Activated CD8-positive, alpha-beta memory T cell treated with anti-CD3 and anti-CD28 coated beads, Interleukin-2, amount 50 U/mL, for 24 hours (primary cell): ENCODE results near the gene S100PBP.

Experiments used
- DNase-seq: peaks from one replicate; pipeline ENCODE4 v3.0.0-alpha.2; 2020; ENCODE audit errors: extremely low read depth

The S100PBP gene

DNA sequence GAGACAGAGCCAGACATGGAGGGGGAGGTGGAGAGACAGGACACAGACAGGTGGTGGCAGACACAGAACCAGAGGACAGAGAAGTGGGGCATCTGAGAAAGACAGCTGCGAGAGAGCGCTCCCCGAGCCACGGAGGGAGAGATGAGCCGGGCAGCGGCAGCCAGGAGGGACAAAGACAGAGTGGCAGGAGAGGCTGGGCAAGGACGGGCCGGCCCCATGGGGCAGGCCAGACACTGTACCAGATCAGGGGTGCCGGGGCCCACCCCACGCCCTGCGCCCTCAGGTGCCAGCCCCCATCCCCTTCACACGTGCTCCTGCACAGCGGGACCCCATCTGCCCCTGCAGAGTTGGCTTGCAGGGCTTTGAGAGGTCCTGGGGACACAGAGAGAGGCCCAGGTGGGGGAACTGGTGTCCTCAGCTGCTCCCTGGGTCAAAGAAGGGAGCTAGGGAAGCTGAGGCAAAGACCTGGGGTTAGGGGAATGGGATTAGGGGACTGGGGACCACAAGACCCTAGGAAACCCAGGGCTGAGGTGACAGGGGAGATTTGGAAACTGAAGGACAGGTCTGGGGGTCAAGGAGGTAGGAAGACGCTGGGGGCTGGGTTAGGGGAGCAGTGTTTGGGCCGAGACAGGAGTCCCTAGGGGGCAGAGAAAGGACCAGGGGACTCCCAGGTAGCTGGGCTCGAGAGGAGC is 52.6 kb downstream of the S100PBP start:
- no peak for DNase-seq

DNA sequence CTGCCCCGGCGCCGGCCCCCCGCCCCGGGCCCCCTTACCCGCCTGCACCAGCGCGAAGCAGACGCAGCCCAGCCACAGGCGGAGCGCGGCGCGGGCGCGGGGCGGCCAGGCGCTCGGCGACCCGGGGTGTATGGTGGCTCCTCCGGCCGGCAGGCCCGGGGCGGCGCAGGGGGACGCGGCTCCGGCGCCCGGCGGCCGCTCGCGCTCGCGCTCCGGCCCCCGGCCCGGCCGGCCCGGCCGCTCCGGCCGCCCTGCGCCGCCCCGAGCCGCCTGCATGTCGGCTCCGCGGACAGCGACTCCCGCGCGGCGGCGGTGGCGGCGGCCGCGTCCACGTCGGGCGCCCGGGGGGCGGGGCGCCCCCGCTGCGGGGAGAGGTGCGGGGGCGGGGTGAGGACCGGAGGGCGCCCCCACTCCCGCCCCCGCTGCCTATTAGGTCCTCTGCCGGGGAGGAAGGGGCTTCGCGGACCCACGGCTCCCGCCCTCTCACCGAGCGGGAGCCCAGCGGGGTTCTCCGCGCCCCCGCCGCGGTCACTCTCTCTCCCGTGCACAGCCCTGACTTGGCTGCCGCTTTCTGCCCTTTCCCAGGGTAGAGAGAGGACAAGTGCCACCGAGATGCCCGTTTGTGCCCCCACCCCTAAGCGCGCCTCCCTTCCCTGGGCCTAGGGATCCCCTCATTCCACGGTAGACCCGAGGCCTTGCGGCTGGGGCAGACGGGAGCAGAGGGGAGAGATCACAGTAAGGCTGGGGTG is 53.3 kb downstream of the S100PBP start, which contains the start of gene FNDC5:
Gene FNDC5, minus strand, starts transcription at position 298 of the 749 bp plus-strand sequence.
- DNase-seq: no peak

DNA sequence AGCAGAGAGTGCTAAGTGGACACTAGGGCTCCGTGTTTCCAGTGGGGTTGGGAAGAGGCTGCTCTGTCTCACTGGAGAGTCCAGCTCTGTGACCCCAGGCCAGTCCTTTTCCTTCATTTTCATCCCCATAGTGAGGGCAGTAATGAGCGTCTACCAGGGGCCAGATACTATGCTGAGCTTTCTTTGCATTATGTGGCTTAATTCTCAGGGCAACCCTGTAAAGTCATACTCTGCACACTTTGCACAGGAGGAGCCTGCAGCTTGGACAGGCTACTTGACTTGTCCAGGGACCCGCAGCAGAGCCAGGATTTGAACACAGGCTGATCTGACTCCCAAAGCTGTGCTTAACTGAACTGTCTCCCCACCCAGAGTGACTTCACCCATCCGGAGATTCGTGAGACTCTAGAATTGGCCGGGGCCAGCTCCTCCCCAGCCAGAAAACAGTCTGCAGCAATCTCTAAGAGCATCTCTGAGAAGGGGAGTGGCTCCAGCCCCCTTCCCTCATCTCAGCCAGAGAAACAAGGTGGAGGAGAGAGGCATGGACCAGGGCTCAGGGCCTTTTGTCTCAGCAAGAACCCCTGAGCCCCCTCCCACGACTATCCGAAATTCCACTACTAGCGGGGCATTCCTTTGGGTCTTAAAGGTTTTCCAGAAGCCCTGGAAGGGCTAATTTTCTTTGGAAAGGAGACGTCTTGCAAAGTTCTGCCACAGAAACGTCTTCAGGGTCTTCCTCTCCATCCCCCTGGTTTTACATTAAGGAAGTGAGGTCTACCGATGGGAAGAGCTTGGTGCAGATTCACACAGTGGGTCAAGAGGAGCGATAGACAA is 54.1 kb downstream of the S100PBP start:
- DNase-seq: no peak

DNA sequence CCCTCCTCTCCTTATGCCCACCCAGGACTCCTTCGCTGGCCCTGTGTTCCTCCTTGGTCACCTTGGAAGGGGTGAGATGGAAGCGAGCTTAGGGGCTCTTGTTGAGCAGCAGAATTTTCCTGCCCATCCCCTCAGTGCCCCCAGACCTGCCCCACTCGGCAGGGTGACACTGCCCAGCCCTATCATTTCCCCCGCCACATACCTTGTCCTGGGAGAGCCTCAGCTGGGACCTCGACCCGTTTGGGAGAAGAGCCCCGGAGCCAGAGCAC is 54.7 kb downstream of the S100PBP start:
- no peak for DNase-seq

DNA sequence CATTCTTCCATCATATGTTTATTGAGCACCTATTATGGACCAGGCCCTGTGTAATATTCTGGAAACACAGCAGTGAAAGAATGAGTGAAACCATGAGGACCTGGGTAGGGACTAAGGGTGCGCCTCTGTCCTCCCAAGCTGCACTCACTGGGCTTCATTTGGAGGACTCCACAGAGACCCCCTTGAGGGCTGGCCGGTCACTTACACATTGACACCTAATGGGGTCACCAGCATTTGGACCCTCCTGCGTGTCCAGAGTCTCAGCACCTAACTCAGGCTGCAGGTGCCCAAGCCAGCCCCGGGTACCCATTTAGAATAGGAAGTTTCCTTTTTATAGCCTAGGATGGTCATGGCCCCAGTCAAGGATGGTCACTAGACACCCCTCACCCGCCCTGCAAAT is 56.0 kb downstream of the S100PBP start:
- DNase-seq: no peak

DNA sequence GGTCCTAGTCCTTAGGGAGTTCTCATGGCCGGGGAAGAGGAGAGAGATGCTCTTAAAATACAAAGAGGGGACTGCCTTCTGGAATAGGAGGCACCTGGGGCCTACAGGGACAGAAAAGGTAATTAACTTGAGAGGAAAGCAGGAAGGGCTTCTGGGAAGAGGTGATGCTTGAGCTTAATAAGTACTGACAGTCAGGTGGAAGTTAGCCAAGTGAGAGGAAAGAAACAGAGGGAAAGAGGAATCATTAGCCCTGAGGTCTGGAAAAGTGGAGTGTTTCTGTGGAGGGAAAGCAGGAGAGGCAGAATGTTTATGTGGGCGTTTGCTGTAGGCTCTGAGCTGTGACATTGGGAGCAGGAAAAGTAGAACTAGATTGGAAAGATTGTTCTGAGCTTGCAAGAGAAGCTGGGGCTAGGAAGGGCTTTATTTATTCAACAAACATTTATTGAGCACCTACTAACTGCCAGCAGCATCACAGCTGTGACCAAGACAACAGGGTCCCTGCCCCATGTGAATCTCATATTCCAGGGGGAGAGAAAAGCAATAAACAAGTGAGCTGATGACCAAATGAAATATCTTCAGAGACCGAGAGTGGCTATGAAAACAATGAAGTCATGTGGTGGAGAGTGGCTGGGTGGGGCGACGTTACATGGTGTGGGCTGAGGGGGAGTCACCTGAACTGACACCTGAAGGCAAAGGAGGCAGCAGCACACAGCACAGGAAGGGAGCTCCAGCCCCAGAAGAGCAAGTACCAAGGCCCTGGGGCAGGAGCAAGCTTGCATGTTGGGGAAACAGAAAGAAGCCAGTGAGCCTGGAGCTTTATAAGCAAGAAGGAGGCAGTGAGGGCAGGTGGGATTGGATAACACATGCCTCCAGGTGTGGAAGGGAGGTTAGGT is 57.7 kb downstream of the S100PBP start:
- no peak for DNase-seq

DNA sequence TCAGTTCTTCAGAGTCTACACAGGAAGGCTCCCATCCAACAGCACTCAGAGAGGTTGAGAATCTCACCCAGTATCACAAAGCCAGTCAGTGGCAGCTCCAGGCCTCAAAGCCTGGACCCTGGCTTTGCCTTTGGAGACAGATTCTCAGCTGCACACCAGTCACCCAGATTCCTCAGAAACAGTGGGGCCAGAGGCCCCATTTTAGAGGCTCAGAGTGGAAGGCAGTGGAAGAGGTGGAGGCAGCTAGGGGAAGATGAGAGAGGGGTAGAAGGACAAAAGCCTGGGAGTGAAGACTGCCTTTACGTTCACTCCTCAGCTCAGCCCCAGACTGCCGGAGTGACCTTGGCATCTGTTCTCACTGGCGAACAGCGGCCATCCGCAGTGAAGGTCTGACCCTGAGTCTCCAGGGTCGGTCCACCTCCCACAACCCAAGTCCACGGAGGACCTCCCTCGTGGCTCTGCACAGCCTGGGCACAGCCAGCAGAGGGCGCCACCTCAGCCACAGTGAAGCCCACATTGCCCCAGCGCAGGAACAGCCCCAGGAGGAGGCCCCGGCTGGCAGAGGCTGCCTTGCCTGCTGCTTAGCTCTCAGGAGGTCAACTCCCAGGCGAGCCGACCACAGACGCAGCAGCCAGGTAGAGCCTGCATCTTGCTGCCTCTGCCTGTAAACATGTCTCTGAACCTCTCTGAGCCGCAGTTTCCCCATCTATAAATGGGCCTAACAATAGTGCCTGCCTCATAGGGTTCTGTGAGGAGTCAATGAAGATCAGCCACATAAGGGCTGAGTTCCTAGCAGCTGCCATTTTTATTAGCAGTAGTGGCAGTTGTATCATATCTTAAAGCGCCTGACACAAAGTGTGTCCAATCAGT is 59.1 kb downstream of the S100PBP start:
- DNase-seq: no peak

DNA sequence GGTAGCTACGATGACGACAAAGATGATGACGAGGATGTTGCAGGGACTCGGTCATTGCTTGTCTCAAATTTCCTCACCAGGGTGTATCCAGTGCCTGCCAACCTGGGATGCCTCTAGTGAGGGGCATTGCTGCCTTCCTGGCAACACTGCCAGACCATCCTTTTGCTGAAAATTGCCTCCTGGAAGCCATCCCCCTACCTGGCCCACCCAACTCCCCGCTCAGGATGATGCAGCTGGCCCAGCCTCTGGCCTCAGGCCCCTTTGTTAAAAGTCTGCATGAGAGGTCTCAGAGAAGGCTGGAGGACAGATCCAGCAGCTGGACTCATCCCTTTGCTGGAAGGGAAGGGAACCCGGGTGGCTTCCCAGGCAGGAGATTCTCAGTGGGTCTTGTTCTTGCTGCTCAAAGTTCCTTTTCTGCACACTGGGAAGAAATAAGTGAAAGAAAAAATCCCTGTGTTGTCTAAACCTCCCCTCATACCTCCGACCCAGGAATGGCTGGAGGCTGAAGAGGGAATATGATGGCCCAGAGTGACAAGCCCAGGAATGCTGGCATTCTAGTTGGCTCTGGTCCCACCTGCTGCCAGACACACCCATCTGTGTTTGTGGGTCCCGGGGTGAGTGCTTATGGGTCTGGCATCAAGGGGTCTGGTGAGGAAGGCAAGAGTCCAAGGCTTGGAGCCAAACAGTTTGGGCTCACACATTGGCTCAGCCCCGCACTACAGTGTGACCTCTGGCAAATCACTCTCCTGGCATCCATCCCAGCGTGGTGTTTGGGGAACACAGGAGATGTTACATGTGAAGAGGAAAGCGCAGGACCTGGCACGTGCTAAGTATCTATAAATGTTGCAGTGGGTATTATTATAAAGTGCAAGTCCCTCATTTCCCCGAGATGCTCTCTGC is 60.0 kb downstream of the S100PBP start:
- DNase-seq: no peak

DNA sequence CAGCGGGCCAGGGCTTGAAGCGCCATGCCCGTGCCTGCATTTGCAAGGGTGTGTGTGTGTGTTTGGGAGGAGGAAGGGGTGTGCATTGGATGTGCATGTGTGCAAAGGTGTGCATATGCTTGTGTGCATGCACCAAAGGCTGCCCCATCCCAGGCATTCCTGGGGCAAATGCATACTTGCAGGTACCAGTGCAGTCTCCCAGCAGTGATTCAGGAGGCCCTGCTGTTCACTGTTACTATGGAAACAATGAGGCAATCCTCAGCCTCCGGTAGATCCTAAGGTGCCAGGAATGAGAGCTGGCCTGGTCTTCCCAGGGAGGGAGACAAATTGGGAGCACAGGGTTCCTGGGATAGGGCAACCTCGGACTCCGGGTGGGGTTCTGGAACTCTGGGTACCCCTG is 60.7 kb downstream of the S100PBP start:
- no peak for DNase-seq

DNA sequence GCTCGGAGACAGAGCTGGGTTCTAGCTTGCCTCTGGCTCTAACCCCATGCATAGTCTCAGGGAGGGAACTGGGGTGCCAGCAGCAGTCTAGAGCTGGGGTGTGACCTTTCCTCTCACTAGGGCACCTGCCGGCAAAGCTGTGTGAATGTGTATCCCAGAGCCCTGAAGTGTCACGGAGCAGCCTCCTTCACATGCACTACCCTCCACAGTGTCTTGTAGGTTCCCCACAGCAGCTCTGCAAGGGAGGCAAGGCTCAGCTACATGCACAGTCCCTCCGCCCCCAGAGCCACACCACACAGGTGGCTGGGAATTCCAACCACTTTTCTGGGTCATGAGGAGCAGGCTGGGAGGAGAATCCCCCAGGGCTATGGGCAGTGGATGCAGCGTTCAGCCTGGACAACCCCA is 61.2 kb downstream of the S100PBP start:
- no peak for DNase-seq

DNA sequence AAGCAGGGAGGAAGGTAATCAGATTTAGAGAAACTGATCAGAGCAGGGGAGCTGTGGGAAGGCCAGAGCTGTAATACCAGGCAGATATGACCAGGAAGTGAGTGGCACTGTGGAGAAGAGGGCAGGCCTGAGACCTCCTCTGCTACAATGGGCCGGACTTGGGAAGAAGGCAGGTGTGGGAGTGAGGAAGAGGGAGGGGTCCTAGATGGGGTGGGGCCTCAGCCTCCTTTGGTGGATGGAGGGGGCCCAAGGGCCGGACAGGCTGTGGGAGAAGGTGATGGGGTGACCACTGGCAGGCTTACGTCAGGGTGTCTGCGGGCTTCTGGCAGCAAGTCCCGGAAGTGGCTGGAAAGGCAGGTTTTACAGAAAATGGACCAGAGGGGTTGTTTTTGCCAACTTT is 63.8 kb downstream of the S100PBP start:
- no peak for DNase-seq

DNA sequence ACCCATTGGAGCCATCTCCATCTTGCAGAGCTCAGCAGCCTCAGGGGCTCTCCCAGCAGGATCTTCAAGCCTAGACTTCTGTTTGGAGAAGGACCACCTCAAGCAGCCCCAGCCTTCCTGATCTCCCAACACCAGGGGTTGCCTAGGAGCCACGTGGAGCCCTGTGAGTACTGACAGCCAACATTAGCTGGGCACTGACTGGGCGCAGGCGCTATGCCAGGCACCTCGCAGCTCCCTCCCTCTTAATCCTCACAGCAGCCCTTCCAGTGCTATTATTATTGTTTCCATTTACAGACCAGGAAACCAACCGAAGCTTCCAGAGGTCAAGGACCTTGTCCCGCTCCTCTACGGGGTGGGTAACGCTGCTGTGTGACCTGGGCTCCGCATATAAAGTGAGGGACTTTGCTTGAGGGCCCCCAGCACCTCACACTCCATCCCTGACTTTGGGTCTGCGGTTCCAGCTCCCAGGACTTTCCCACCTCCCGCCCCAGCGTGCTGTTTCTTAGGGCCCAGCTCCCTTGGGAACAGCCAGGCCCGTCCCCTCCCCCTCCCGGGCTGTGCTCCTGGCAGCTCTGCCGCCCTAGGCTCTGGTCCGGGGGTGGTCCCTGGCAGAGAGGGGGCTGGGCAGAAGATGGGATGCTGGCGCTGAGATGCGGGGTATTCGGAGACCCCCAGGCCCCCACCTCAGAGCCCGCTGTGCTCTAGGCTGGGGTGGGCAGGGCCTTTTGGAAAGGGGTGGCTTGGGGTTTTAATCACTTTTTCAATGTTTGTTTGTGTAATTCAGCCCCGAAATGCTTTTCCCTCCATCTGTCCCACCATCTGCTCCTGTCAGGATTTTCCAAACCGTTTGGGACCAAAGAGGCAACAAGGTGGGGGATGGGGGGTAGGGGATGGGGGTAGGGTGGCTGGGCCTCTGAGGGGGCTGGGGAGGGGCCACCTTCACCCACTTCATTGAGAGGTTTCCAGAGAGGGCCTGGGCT is 64.7 kb downstream of the S100PBP start:
- no peak for DNase-seq

DNA sequence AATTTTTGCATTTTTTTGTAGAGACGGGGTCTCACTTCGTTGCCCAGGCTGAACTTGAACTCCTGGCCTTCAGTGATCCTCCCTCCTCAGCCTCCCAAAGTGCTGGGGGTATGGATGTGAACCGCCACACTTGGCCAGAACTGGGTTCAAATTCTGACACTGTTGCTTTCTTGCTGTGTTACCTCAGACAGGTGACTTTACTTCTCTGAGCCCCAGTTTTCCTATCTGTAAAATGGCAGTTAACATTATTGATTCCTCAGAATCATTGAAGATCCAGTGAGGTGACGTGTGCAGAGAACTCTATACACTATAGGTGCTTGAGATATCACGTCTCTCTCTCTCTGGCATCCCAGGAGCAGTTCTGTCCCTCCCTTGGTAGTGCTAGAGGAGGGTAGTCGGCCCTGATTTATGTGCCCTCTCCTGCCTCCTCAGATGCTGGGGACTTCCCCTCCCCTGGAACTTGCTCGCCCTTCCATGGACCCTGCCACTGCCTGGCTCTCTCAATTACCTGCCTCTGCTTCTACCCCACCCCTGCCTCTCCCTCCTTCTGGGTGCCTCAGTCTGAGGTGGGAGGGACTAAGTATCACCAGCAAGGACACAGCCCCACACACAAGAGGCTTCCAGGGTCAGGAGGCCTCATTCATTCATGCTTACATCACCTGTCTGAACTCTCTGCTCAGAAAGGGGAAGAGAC is 66.0 kb downstream of the S100PBP start:
- no peak for DNase-seq

DNA sequence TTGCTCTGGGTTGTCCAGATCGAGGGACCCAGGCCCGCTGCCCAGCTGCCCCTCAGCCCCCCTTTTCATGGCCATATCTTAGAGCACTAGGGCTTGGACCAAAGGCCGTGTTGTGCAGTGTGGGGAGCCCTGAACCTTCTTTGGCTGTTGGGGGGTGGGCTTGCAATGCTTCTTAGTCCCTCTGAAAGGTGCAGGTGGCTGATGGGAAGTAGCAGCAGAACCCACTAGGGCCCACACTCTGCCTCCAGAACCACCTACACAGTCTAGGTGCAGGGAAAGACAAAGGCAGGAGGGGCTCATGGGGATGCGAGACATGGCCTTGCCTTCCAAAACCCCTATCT is 66.5 kb downstream of the S100PBP start:
- no peak for DNase-seq

DNA sequence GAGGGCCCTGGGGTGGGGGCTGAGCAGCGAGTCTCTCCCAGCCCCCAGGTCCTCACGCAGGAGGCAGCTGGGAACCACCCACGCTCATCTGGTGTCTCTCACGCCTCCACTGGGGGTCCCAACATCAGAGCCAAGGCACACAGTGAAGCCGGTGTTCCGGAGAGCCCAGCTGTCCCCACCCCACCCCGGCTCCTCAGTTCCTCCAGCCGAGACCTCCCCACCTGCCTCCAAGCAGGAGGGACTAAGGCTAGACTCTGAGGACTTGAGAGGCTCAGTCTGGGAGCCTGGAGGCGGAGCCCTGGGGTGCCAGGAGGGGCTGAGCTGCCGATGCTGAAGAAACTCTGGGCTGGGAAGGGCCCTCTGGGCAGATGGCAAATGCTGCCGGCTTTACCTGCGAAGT is 67.3 kb downstream of the S100PBP start:
- no peak for DNase-seq

DNA sequence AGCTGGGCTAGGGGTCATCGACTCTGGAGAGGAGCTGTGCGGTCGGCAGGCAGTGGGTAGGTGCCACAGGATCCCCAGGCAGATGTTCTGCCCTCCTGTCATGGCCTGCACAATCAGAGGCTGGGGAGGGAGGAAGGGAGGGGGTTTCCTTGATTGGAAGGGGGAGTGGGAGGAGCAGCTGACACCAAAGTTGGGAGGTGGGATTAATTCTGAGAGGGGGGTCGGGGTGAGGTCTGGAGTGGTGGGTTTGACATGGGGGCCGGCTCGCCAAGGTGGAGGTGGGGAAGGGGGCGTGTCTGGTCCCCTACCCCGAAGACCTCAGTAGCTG is 68.2 kb downstream of the S100PBP start:
- DNase-seq: no peak

DNA sequence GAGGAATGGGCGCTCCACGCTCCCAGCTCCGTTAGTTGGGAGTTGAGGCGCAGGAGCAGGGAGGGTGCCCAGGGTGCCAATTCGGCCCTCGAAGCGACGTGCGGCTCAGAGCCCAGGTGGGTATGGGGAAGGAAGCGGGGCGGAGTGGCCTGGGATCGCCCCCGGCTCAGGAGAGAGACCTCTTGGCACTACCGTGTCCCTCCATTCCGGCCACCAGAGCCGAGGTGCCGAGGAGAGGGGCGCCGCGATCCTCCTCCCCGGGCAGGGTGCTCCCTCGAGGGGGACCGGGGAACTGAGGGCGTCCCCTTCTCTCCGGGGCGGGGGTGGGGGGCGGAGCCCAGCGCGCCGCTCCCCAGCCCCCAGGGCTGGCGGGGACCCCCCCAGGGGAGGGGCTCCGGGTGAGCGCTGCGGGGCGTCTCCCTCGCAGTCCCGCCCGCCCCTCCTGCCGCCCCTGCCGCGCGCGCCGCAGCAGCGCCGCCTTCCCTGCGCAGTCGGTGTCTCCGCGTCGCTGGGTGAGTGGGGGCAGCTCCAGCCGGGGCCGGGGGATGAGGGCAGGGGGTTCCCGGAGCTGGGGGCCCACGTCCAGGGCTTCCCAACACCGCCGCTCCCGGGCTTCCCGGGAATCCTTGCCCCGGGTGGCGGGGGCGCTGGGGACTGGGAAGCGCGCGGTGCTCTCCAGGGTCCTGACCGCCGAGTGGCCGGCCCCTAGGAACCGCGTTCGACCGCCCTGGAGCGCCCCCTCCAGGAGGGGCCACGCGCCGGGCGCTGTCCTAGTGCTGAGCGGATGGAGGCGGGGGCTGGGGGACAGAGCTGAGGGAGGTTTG is 68.8 kb downstream of the S100PBP start, which contains the start of gene HPCA:
Gene HPCA, plus strand, starts transcription at position 488 of the 824 bp plus-strand sequence. CDS start 2,408 bp downstream, outside the sequence.
- DNase-seq: no peak
